Activated naive CD8-positive, alpha-beta T cell treated with anti-CD3 and anti-CD28 coated beads, Interleukin-2, amount 50 U/mL, for 16 hours (primary cell): ENCODE measurements around the gene ROGDI.
A peak's percentile ranks its signal among the peaks of the same experiment; 100 is the strongest.

Source experiments
- DNase-seq: peaks from one replicate; pipeline ENCODE4 v3.0.0-alpha.2; 2020; ENCODE audit warnings: low read depth, low spot score

The ROGDI gene

GRCh38 chr16:4813251-4814003, 11.0 kb upstream of the ROGDI start:
- DNase-seq: no peak

GRCh38 chr16:4811773-4812172, 9.3 kb upstream of the ROGDI start:
- DNase-seq: no peak

GRCh38 chr16:4811242-4811641, 8.8 kb upstream of the ROGDI start:
- no peak for DNase-seq

- no peak for DNase-seq
Observed at GRCh38 chr16:4806280-4806679, 3.8 kb upstream of the ROGDI start.

GRCh38 chr16:4805231-4805630, 2.8 kb upstream of the ROGDI start:
- no peak for DNase-seq

GRCh38 chr16:4803898-4804762, 1.7 kb upstream of the ROGDI start:
- DNase-seq: no peak

- no peak for DNase-seq
Observed at GRCh38 chr16:4803401-4803844, 990 bp upstream of the ROGDI start.

GRCh38 chr16:4802659-4803287, 340 bp upstream of the ROGDI start:
- DNase-seq: peak; percentile 70

GRCh38 chr16:4801051-4801961, 1.1 kb downstream of the ROGDI start:
- DNase-seq: no peak

- no peak for DNase-seq
Observed at GRCh38 chr16:4800290-4801041, 2.0 kb downstream of the ROGDI start.

GRCh38 chr16:4799171-4799855, 3.1 kb downstream of the ROGDI start:
- no peak for DNase-seq

GRCh38 chr16:4798456-4798855, 4.0 kb downstream of the ROGDI start:
- DNase-seq: no peak

GRCh38 chr16:4797805-4798252, 4.6 kb downstream of the ROGDI start:
- no peak for DNase-seq

- no peak for DNase-seq
Observed at GRCh38 chr16:4796982-4797804, 5.2 kb downstream of the ROGDI start.

- DNase-seq: no peak
Observed at GRCh38 chr16:4795828-4796572, 6.4 kb downstream of the ROGDI start.

- no peak for DNase-seq
Observed at GRCh38 chr16:4795181-4795827, 7.1 kb downstream of the ROGDI start, which contains the start of gene SMIM22. Gene SMIM22 (plus strand): TSS chr16:4795369. CDS start chr16:4795735, 366 bp downstream.

GRCh38 chr16:4792951-4793513, 9.4 kb downstream of the ROGDI start:
- DNase-seq: no peak
